ENCODE measurements around the gene FLNA.
"Not testable (repeated sequence)": the region's sequence is repeated elsewhere in the genome, so short reads cannot be mapped to it uniquely, and the experiment has no call there.

The FLNA gene

DNA sequence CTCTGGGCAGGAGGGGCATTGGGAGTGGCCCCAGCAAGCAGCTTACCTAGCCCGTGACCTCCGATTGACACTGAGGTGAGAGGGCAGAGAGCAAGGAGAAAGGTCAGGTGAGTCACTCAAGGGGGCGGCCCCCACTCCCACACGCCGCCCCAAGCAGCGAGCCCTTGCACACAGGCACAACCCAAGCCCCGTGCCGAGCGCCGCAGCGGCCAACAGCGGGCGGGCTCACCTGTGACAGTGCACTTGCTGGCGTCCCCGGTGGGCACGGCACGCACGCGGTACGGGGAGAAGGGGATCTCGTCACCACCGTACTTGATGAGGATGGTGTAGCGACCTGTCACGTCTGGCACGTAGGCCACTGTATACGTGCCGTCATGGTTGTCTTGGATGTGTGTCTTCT is 17.2 kb downstream of the FLNA start:
- no peak for DNase-seq

GRCh38 chrX:154356596-154356995 is 17.8 kb downstream of the FLNA start:
- DNase-seq, result no peak

GRCh38 chrX:154355776-154356140 is 18.7 kb downstream of the FLNA start:
- no peak for DNase-seq

DNA sequence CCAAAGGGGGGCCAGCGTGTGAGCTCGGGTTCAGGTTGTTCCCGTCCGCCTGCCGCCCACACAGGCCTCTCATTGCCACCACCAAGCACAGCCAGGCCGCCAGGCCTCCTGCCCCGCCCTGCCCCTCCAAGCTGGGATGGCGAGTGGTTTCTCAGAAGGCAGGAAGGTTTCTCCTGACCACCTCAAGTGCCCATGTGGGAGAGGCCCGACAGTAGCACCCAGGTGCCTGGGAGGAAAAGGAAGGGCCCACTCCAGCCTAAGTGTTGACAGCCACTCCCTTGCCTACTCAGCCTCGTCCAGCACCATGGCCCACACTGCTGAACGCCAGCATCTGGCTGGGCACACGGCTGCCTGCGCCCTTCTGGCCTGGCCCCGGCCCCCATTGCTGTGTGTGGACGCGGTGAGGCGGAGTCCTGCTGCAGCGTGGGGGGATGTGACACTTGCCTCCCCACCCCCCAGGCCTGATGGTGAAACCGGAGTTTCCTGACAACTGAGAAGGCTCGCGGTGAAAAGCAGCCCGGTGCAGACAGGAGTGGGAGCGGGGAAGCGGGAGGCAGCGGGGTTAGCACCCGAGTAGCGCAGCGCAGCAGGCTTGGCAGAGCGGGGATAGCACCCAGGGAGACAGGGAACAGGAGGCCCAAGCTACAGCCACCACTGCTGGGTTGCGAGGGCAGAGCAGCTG is 19.2 kb downstream of the FLNA start:
- no peak for DNase-seq

GRCh38 chrX:154354516-154354915 is 19.9 kb downstream of the FLNA start:
- no peak for DNase-seq

GRCh38 chrX:154354013-154354412 is 20.4 kb downstream of the FLNA start:
- DNase-seq, result no peak

GRCh38 chrX:154353172-154353843 is 21.1 kb downstream of the FLNA start:
- DNase-seq, result no peak

DNA sequence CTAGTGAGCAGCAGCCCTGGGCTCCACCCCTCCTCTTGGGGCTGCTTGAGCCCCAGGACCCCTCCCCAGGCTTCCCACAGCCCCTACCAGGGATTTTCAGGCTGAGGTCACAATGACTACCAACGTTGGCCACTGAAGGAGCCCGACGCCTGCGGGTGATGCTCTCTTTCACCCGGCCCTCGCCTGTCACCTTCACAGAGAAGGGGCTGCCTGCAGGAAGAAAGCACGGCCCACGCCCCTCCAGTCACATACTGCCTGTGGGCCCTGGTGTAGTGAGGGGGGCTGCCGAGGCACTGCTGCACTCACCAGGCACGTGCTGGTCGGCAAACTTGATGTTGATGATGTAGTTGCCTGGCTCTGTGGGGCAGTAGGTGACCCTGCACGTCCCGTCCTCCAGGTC is 22.0 kb downstream of the FLNA start:
- no peak for DNase-seq

DNA sequence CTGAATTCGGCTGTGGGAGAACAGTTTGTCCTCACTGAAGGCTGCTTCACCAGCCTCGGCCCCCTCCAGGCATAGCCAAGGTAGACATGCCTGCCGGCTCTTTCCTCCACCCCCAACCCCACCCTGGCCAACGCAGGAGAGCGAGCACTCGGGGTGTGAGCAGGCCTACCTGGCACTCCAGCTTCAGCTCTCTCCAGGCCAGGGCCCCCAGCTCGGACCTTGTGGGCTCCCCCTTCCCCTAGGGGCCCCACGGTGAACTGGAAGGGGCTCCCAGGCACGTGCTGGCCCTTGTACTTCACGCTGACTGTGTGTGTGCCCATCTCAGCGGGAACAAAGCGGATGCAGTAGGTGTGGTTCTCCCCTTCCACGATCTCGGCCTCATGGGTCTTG is 22.4 kb downstream of the FLNA start:
- no peak for DNase-seq

- DNase-seq, result no peak
These were observed 23.0 kb downstream of the FLNA start for GRCh38 chrX:154351183-154352011.

DNA sequence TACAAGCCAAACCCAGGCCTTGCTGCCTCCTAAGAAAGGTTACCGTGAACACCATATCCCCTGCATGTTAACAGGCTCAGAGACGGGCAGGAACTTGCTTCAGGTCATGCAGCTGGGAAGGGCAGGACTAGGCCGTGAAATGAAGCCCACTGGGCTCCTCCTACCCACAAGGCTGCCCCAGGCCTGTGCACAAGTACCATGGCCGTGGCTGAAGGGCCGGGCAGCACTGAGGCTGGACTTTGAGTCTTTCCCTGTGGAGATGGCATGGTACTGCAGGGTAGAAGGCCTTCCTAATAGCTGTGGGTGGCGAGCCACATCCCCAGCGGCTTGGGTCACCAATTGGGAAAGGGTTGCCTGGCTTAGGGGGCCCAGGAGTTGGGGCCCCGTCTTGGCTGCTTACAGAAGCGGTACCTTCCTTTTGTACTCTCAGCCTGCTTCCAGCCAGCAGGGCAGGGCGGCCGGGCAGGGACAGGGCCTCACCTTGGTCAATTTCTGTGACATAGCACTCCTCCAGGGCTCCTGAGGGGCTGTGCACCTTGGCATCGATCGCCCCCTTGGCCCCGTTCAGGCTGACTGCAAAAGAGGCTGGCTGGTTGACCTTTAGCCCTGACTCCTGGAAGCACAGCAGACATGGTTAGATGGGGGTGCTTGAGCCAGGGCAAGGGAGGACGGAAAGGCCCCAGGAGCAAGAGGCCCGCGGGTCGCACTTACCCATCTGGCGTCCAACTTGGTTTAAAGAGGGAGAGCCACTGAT is 23.8 kb downstream of the FLNA start:
- no peak for DNase-seq

DNA sequence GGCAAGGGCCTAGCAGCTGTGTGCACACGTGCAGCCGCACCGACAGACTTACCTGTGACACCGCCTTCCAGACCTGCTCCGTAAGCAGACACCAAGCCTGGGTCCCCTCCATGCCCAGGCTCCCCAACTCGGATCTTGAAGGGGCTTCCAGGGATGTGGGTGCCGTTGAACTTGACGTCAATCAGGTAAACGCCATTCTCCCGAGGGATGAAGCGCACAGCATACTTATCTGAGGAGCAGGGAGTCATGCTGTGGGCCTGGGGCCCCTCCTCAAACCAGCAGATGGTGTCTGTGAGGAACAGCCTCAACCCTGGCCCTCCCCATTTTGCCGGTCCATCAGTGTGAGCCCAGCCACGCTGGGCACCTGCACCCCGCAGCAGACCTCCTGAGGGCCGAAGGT is 24.5 kb downstream of the FLNA start:
- DNase-seq, result no peak

- DNase-seq, result no peak
These were observed 25.0 kb downstream of the FLNA start for GRCh38 chrX:154349359-154349935.

- DNase-seq, result no peak
These were observed 25.6 kb downstream of the FLNA start for GRCh38 chrX:154348646-154349358.

DNA sequence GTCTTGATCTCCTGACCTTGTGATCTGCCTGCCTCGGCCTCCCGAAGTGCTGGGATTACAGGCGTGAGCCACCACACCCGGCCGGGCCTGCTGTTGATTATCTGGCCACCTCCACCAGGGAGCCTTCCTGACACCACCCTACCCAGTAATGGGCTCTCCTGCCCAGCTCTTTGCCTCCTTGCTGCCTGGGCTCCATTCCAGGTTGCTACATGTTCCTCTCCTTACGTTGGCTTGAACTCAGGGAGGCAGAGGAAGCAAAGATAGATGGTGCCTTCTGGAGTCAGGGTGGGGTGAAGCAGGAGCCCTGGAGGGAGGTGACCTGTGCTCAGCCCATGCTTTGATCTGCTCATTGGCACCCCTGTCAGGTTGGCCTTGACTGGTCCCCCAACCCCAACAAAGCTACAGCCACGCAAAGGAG is 26.3 kb downstream of the FLNA start:
- no peak for DNase-seq

DNA sequence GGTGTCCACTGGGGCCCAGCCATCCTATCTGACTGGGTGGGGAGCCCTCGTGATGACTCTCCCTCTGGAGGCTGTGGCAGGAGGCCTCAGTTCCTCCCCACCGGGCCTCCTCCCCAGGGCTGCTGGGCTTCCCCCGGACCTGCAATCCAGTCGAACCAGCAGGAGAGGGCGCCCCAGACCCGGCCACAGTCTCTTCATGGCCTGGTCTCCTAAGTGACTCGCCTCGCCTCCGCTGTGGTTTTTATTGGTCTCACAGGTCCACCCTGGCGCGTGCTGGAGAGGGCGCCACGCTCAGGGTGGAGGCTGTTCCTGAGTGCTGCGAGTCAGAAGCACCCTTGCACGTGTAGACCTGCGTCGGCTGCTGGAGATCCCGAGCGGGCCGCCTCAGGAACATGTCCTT is 30.8 kb downstream of the FLNA start:
- DNase-seq, result not testable (repeated sequence)

DNA sequence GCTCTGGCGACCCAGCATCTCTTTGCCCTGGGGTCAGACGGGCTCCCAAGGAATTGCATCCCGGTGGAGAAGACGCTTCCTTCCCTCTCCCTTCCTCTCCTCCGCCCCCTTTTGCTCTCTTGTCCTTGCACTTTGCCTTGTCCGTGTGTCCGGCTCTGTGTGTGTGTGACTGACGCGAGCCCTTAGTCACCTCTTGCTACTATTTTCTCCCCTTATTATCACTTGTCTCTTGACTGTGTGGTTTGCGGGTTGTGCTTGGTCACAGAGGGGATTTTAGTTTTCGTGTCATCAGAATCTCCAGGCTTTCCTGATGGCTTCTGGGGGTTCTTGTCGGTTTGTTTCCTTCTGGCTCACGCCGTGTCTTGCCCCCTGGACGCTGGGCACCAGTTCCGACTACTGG is 31.4 kb downstream of the FLNA start:
- DNase-seq, result not testable (repeated sequence)

- DNase-seq, result not testable (repeated sequence)
These were observed 32.8 kb downstream of the FLNA start for GRCh38 chrX:154341399-154342298.

- DNase-seq, result no peak
These were observed 39.9 kb downstream of the FLNA start for GRCh38 chrX:154334496-154334895.

- no peak for DNase-seq
These were observed 40.6 kb downstream of the FLNA start for GRCh38 chrX:154333837-154334271.

DNA sequence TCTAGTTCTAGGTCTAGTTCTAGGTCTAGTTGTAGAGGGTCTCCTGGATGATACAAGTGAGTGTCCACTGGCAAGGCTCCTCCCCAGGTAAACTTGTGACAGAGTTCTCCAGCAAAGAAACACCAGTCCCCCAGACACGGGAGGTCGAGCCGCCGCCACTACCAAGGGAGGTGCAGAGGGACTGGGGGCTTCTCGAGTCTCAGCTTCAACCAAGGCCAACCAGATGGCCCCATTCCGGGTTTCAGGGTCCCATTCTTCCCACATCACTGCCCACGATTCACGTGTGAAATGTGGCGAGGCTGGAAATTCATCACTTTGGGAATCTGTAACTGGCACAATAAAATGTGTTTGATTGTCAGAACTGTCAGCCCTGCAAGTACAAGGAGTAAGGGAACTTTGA is 41.3 kb downstream of the FLNA start:
- DNase-seq, result no peak
